ENCODE results near the gene VKORC1.

The VKORC1 gene

DNA sequence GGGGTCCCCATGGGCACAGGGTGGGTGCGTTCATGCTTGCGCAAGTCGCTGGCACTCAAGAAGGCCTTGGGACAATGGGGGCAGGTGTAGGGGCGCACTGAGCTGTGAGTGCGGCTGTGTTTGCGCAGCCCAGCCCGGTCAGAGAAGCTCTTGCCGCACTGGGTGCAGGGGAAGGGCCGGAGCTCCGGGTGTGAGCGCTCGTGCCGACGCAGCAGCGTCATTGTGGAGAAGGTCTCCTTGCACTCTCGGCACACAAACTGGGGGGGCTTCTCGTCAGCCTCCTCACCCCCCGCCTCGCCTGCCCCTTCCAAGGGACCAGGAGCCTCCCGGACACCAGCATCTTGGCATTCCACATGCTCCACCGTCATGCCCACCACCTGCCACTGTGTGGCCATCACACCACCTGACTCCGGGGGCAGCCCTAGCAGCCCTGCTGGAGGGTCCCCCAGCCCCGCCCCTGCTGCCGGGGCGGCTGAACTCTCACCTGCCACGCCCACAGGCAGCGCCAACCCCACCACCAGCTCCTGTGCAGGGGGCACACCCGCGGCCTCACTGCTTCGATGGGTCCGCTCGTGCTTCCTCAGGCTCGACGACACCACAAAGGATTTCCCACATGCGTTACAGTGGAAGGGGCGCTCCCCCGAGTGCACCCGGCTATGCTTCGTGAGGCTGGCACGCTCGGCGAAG, 33.3 kb downstream of the VKORC1 start:
- H3K27me3 ChIP-seq: no peaks in the 10 kb centered on the region
- no peaks in the 10 kb centered on the region for H3K9me3 ChIP-seq
- peaks cover 35% of the 10 kb centered on the region for H3K36me3 ChIP-seq
- peaks cover 5 to 6% of the 10 kb centered on the region in 2 experiments for H3K4me1 ChIP-seq (ENCODE audit: control insufficient read depth in 1 of 2, insufficient read depth in 1 of 2, low read depth in 1 of 2, low read length in 1 of 2)
- TF ChIP-seq, protein P1, sequence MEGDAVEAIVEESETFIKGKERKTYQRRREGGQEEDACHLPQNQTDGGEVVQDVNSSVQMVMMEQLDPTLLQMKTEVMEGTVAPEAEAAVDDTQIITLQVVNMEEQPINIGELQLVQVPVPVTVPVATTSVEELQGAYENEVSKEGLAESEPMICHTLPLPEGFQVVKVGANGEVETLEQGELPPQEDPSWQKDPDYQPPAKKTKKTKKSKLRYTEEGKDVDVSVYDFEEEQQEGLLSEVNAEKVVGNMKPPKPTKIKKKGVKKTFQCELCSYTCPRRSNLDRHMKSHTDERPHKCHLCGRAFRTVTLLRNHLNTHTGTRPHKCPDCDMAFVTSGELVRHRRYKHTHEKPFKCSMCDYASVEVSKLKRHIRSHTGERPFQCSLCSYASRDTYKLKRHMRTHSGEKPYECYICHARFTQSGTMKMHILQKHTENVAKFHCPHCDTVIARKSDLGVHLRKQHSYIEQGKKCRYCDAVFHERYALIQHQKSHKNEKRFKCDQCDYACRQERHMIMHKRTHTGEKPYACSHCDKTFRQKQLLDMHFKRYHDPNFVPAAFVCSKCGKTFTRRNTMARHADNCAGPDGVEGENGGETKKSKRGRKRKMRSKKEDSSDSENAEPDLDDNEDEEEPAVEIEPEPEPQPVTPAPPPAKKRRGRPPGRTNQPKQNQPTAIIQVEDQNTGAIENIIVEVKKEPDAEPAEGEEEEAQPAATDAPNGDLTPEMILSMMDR (IDR thresholded peaks at IDR 0.05): no peak
- H3K4me3 ChIP-seq (ENCODE audit: low read depth in 1 of 2, low read length in 1 of 2): no peak overlapping the region
- no peak overlapping the region for H3K27ac ChIP-seq

DNA sequence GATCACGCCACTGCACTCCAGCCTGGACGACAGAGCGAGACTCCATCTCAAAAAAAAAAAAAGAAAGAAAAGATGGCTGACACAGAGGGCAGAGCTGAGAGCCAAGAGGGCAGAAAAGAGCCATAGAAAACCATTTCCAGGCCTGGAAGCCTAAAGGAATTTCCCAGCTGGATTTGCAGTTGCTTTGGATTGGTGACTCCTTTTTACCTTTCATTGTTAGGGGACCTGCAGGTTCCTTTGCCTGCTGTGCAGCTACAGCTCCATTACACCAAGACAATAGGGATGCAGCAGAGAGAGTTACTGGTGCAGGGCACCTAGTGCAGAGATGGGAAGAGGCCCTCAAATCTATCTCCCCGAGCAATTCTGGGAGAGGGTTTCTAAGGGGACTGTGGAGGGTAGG, 39.0 kb downstream of the VKORC1 start:
- H3K36me3 ChIP-seq: peaks cover 10% of the 10 kb centered on the region
- TF ChIP-seq, protein P1 (IDR thresholded peaks at IDR 0.05): no peak
- no peak overlapping the region for H3K27ac ChIP-seq
- no peaks in the 10 kb centered on the region for H3K27me3 ChIP-seq
- no peaks in the 10 kb centered on the region for H3K4me1 ChIP-seq (ENCODE audit: control insufficient read depth in 1 of 2, insufficient read depth in 1 of 2, low read depth in 1 of 2, low read length in 1 of 2)
- no peaks in the 10 kb centered on the region for H3K9me3 ChIP-seq
- no peak overlapping the region for H3K4me3 ChIP-seq (ENCODE audit: low read depth in 1 of 2, low read length in 1 of 2)

DNA sequence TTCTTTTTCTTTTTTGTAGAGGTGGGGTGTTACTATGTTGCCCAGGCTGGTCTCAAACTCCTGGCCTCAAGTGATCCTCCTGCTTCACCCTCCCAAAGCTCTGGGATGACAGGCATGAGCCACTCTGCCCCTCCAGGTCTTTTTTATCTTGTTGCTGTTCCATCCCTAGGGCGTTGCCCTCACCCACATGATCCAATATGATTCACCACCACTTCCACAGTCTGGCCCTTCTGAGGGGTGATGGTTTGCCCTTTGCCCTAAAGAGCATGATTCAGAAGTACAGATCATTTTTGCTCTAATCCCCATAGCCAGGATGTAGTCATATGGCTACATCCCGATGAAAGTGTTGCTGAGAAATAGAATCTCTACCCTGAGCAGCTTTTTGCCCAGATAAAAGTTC, 42.5 kb downstream of the VKORC1 start:
- no peaks in the 10 kb centered on the region for H3K9me3 ChIP-seq
- no peak overlapping the region for H3K4me3 ChIP-seq (ENCODE audit: low read depth in 1 of 2, low read length in 1 of 2)
- peaks cover 0 to 4% of the 10 kb centered on the region in 2 experiments for H3K4me1 ChIP-seq (ENCODE audit: control insufficient read depth in 1 of 2, insufficient read depth in 1 of 2, low read depth in 1 of 2, low read length in 1 of 2)
- no peak overlapping the region for H3K27ac ChIP-seq
- H3K36me3 ChIP-seq: no peaks in the 10 kb centered on the region
- TF ChIP-seq, protein P1 (IDR thresholded peaks at IDR 0.05): no peak
- no peaks in the 10 kb centered on the region for H3K27me3 ChIP-seq

DNA sequence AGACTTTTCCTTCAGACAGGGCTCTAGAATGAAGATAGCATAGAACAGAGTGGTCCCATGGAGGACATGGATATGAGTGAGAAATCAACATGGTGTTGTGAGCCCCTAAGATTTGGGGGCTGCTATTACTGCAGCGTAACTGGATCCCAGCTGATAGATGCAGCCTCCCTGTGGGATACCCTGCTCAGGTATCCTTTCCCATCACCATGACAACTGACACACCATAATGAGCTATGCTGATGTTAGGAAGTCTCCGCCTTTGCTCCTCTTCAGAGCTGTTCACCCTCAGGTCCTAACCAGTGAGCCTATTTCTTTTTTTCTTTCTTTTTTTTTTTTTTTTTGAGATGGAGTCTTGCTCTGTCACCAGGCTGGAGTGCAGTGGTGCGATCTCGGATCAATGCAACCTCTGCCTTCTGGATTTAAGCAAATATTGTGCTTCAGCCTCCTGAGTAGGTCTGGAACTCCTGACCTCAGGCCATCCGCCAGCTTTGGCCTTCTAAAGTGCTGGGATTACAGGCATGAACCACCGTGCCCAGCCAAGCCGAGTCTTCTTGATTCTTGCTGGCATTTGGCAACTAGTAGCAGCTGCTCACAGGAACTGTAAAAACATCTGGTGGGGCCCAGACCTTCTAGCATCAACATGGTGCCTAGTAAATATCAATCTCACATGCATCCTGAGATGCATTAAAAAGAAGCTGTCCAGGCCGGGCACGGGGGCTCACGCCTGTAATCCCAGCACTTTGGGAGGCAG, 44.1 kb downstream of the VKORC1 start:
- peaks cover 0 to 4% of the 10 kb centered on the region in 2 experiments for H3K4me1 ChIP-seq (ENCODE audit: control insufficient read depth in 1 of 2, insufficient read depth in 1 of 2, low read depth in 1 of 2, low read length in 1 of 2)
- no peaks in the 10 kb centered on the region for H3K27me3 ChIP-seq
- TF ChIP-seq, protein P1 (IDR thresholded peaks at IDR 0.05): no peak

DNA sequence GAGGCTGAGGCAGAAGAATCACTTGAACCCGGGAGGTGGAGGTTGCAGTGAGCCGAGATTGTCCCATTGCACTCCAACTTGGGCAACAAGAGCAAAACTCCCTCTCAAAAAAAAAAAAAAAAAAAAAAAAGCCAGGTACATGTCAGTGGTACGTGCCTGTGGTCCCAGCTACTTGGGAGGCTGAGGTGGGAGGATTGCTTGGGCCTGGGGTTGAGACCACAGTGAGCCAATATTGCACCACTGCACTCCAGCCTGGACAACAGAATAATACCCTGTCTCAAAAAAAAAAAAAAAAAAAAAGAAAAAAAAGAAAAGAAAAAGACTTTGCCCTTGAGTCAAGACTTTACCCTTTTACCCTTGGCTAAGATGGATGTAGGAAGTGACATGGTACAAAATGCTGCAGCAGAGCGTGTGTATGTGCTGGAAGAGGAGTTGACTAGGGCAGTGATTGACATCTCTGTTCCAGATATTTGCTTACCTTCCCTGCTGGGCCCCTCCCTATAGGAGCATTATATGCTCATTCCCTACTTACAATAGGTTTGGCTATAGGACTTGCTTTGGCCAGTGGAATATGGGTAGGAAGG, 50.6 kb downstream of the VKORC1 start:
- Histone ChIP-seq H3K4me3 (ENCODE audit: low read depth in 1 of 2, low read length in 1 of 2) (no peak overlapping the region), H3K4me1 (ENCODE audit: control insufficient read depth in 1 of 2, insufficient read depth in 1 of 2, low read depth in 1 of 2, low read length in 1 of 2) (peaks cover 0 to 4% of the 10 kb centered on the region in 2 experiments), H3K27me3 (no peaks in the 10 kb centered on the region), H3K36me3 (peaks cover 46% of the 10 kb centered on the region), H3K9me3 (no peaks in the 10 kb centered on the region), H3K27ac (no peak overlapping the region)
- TF ChIP-seq, protein P1 (IDR thresholded peaks at IDR 0.05): no peak

More for the DNA sequence above, 44.1 kb downstream of the VKORC1 start:
- Histone ChIP-seq H3K27ac (no peak overlapping the region), H3K9me3 (no peaks in the 10 kb centered on the region), H3K36me3 (no peaks in the 10 kb centered on the region), H3K4me3 (ENCODE audit: low read depth in 1 of 2, low read length in 1 of 2) (no peak overlapping the region)

All from neutrophil (primary cell).